NCI-H1694 treated with DMSO at 0.1 percent for 48 hours (cell line): ENCODE results near the gene PROM2.
"Not testable (repeated sequence)": the region's sequence is repeated elsewhere in the genome, so short reads cannot be mapped to it uniquely, and the experiment has no call there.

Source experiments
- DNase-seq: peaks from one replicate; lab custom pipeline; 2025; lab: John Stamatoyannopoulos, UW

The PROM2 gene, protein sequence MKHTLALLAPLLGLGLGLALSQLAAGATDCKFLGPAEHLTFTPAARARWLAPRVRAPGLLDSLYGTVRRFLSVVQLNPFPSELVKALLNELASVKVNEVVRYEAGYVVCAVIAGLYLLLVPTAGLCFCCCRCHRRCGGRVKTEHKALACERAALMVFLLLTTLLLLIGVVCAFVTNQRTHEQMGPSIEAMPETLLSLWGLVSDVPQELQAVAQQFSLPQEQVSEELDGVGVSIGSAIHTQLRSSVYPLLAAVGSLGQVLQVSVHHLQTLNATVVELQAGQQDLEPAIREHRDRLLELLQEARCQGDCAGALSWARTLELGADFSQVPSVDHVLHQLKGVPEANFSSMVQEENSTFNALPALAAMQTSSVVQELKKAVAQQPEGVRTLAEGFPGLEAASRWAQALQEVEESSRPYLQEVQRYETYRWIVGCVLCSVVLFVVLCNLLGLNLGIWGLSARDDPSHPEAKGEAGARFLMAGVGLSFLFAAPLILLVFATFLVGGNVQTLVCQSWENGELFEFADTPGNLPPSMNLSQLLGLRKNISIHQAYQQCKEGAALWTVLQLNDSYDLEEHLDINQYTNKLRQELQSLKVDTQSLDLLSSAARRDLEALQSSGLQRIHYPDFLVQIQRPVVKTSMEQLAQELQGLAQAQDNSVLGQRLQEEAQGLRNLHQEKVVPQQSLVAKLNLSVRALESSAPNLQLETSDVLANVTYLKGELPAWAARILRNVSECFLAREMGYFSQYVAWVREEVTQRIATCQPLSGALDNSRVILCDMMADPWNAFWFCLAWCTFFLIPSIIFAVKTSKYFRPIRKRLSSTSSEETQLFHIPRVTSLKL

DNA sequence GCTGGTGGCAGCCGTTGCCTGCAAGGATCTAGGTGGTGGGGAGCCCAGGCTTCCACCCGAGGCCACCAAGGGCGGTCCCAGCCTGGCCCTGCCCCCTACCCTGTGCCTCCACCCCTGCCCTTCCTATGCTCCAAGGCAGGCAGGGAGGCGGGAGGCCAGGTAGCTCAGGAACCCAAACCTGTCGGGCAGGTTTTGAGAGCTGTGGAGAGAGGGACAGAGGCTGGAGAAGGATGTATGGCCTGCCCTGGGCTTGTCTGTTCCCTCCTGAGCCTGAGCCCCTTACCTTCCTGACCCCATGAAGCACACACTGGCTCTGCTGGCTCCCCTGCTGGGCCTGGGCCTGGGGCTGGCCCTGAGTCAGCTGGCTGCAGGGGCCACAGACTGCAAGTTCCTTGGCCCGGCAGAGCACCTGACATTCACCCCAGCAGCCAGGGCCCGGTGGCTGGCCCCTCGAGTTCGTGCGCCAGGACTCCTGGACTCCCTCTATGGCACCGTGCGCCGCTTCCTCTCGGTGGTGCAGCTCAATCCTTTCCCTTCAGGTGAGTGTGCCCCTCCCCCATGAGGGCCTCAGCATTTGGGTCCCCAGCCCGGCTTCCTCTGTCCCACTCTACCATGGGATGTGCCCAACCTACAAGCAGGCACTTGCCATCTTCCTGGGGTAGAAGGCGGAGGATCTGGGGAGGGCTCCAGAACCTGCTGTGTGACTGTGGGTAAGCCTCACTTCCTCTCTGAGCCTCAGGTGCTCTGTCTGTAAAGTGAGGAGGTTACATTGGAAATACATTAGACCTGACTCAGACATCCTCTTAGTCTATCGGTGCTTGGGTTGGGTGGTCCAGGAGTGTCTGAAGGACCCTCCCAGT lies at the start of gene PROM2:
Gene PROM2, plus strand, starts transcription at position 159 of the 860 bp plus-strand sequence. Its CDS starts 137 bp downstream, at position 296.
- DNase-seq, result no peak

DNA sequence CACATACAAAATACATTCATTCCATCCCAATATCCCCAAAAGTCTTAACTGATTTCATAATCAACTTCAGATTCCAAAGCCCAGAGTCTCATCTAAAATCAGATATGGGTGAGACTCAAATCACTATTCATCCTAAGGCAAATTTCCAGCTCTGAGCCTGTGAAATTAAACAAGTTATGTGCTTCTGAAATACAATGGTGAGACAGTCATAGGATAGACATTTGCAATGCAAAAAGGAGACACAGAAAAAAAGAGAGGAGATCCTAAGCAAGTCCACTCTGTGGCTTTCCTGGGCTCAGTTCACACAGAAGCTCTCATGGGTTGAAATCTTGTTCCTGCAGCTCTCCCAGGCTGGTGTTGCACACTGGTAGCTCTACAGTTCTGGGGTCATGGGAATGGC lies 48.6 kb upstream of the PROM2 start:
- no peak for DNase-seq

DNA sequence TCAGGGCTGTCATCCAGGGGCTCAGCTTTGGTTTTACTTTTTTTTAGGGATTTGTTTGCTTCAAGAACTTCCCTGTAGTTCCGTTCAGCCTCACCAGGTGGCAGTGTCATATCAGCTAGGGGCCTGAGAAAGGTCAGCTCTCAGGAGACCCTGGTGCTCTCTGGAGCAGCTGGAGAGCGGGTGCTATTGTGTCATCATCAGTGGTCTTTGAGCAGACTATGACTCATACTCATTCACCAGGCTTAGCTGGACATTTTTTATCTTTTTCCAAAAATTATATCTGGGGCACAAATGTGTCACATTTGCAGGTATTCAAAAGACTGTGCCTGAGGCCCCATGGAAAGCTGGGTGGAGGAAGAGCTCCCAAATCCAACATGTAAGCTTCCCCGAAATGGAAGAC lies 42.5 kb upstream of the PROM2 start:
- DNase-seq, result peak; percentile 58

DNA sequence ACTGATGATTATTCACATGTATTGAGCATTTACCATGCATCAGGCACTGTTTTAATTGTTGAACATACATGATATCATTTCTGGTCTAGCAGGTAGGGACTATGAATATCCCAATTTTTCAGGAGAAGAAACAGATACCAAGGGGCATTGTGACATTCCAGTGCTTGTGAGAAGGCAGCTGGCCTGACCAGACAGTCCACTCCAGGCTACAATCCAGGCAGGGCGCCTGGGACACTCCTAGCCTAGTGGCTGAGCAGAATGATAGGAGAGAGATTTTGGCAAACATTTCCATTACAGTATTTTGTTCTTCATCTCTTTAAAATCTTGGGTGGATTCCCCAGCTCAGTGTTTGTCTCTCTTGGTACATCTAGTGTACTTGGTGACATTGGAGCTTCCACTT lies 42.0 kb upstream of the PROM2 start:
- no peak for DNase-seq

DNA sequence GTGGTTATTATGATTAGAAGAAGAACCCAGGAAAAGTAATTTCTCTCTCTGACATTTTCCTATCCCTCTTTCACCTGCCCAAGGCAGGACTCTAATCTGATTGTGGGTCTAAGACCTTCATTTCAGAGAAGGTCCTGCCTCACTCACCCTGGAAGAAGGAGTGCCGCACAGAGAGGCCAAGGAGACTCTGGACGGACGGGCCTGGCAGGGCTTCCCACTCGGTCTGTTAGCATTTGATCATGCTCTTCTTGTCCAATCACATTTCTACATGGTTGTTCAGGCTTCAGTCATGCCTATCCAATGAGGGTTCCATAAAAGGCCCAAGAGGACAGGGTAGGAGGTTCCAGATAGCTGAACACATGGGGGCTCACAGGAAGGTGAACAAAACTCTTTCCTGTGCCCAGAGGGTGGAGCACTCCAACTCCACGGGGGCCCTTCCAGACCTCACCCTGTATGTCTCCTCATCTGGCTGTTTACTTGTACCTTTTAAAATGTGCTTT lies 39.9 kb upstream of the PROM2 start:
- DNase-seq, result no peak

DNA sequence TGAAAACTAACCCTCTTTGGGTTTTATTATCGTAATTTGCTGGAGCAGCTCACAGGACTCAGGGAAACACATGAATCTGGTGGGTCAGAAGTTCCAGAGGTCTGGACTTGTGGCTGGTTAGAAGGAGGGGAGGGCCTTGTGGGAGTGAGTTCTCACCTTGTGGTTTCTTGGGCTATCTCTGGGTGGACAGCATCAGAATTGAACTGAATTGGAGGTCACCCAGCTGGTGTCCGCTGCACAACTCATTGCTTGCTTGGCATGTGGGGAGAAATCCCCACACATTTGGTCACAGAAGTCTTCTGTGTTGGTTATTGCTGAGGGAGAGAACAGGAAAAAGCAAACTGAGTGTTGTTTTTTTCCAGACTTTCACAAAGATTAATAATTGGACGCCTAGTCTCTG lies 39.4 kb upstream of the PROM2 start:
- DNase-seq, result no peak

DNA sequence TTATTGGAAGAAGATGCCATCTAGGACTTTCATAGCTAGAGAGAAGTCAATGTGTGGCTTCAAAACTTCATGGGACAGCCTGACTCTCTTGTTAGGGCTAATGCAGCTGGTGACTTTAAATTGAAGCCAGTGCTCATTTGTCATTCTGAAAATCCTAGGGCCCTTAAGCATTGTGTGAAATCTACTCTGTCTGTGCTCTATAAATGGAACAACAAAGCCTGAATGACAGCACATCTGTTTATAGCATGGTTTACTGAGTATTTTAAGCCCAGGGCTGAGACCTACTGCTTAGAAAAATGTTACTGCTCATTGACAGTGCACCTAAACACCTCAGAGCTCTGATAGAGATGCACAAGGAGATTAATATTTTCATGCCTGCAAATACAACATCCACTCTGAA lies 36.1 kb upstream of the PROM2 start:
- DNase-seq, result no peak

DNA sequence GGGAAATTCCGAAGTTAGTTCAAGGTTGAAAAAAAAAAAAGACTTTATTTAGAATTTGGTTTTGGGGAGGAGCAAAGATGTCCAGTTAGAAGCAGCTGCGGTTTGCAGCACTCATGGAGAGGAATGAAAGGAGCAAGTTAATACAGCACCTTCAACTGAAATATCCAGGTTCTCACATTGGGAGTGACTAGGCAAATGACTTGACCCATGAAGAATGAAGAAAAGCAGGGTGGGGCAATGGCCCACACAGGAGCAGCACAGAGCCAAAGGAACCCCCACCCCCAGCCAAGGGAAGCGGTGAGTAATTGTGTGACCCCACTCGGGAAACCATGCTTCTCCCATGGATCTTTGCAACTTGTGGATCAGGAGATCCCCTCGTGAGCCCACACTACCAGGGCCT lies 34.2 kb upstream of the PROM2 start:
- no peak for DNase-seq

DNA sequence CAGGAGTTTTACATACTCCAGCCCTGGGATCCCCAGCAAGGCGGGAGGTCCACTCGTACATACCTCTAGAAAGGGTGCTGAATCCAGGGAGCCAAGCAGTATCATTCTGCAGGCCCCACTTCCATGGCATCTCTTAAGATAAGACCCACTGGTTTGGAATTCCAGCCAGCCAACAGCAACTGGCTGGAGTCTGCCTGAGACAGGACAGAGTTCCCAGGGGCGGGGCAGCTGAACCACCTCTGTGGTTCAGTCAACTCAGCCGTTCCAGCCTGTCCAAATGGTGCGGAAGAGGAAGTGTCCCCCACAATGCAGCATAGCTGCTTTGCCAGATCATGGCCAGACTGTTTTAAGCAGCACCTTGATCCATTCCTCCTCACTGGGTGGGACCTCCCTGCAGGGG lies 33.7 kb upstream of the PROM2 start:
- no peak for DNase-seq

DNA sequence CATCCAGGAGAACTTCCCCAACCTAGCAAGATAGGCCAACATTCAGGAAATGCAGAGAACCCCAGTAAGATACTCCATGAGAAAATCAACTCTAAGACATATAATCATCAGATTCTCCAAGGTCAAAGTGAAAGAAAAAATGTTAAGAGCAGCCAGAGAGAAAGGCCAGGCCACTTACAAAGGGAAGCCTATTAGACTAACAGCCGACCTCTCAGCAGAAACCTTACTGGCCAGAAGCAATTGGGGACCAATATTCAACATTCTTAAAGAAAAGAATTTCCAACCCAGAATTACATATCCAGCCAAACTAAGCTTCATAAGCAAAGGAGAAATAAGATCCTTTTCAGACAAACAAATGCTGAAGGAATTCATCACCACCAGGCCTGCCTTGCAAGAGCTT lies 32.2 kb upstream of the PROM2 start:
- not testable (repeated sequence) for DNase-seq

DNA sequence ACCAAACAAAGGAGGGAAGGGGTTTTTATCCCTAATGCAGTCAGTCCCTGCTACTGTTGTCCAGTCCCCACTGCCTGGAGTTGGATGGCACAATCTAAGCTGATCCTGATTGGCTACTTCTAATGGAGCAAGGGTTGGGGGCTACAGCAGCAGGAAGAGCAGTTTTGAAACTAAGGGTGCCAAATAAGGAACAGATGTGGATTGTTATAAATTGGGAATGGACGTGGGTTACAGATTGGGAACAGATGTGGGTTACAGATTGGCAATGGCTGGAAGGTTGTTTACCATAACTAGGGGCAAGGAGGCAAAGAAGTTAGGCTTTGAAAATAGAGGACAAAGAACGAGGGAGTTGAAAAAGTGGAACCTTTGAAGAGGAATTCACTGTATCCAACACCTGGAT lies 16.0 kb upstream of the PROM2 start:
- no peak for DNase-seq

DNA sequence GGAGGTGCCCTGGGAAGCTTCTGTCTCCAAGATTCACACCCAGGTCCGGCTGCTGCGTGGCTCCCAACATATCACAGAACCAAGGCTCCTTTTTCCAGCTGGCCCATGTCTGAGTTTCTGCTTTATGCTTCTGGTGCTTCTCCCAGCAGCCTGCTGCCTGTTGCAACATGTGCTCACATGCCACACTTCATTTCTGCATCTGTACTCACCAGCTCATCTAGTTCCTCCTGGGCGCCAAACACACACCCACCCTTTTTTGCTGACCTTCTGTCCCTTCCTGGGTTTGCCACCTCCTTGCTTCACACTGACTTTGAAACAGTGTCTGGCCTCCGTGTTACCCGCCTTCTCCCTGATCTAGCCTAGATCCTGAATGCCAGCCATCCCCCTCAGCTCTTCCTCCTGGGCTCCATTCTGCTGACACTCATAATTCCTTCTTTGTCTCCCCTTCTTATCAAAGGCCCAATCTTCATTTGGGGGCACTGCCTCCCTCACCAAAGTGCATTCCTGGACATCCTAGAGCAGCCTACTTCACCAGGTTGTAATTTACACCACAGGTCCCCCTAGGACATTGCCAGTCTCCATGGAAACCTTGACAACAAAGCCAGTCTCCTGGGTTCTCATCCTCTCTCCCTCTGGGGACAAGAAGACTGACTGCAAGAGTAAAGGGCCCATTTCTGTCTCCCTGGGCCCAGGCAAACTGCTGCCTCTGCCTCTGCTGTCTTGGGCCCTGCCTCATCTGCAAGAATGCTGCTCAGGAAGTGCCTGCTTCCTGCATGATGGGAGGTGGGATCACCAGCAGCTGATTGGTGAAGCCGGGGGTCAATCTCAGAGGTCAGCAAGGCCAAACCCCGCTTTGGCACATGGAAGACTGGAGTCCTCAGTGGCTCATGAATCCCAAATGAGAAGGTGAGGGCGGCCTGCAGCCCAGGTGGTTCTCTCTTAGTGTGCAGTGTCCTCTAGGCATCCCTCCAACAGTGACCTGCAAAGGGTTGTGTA lies 13.9 kb upstream of the PROM2 start:
- no peak for DNase-seq

DNA sequence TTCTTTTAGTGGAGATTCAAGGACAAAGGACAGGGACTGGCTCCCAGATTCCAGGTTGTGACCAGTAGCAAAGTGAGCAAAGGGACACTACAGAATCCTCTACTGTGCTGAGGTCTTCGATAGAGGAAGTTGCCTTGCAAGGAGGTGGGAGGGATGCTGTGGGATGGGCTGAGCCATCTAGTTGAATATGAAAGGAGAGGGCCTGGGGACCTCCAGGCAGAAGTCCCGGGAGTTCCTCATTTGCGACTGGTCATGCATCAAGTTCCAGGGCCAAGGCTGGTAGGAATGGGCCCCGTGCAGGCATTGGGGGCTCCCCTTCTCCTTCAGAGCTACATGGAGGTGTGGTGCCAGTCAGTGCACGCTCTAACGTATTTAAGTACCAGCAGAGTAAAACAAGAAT lies 12.6 kb upstream of the PROM2 start:
- DNase-seq, result no peak

DNA sequence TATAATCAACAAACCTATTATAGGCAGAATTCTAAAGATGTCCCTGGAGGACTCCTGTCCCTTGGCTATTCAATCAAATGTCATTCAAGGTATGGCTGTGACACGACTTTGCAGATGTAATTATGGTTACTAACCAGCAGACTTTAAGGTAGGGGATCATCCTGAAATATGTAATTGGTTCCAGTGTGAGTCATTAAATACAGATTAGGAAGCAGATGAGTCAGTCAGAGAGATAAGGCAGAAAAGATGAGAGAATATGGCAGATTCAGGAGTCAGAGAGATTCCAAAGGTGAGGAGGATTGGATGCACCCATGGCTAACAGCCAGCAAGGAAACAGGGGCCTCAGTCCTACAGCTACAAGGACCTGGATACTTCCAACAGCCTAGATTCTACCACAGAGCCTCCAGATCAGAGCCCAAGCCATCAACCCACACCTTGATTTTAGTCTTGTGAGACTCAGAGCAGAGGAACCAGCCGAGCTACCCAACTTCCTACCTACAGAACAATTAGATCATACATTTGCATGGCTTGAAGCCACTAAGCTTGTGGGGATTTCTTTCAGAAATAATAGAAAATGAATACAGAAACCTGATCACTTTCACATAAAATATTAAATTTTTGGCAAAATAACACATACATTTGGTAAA lies 11.2 kb upstream of the PROM2 start:
- no peak for DNase-seq

DNA sequence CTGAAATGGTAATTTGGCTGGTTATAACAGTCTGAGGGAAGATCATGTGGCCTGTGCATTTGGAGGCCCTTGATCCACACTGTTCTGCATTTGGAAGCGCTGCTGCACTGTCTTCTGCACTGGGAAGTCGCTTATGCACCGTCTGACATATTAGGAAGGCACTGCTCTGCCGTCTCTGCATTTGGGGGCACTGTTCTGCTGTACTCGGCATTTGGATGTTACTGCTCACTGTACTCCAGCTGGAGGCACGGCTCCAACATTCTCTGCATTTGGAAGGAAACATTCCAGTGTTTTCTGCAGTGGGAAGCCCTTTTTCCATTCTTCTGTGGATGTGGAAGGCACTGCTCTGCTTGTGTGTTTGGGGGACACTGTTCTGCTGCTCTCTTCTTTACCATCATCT lies 9.6 kb upstream of the PROM2 start:
- peak; percentile 71 for DNase-seq

DNA sequence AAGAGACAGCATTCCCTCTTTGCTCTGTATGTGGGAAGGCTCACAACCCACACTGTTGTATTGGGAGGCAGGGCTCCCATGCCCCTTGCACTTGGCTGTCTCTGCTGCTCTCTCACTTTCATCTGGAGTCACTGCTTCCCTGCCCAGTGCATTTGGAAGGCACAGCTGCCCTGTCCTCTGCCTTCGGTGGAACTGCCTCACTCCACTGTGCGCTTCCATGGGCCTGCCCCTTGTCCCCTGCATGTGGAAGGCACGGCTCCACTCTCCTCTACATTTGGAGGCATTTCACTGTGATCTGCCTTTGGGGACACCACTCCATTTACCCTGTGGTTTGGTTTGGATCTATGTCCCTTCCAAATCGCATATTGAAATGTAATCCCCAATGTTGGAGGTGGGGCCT lies 9.1 kb upstream of the PROM2 start:
- no peak for DNase-seq

DNA sequence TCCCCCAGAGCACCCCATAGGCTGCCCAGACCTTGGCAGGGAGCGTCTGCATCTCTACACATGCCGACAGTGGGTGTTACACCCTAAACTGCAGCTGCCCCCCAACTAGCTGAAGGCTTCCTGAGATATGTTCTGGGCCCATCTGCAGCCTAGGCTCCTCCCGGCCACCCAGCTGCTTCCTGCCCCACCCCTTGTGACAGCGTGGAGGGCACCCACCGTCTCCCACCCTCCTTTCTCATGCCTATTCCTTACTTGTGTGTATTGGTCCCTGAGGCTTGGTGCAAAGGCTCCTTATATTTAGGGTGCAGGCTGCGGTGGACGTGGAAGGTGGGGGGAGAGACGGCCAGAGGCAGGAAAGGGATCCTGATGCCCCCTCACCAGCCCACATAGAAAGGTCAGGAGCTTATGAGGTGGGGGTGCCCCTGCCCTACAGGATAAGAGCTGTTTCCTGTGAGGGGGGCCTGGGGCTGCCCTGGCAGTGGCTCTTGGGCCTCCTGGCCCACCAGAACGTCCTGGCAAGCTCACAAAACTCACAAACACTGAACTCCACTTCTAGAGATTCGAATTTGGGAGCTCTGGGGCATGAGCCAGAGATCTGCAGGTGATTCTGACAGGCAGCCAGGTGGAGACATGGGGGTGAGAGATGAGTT lies 7.3 kb upstream of the PROM2 start:
- DNase-seq, result no peak

DNA sequence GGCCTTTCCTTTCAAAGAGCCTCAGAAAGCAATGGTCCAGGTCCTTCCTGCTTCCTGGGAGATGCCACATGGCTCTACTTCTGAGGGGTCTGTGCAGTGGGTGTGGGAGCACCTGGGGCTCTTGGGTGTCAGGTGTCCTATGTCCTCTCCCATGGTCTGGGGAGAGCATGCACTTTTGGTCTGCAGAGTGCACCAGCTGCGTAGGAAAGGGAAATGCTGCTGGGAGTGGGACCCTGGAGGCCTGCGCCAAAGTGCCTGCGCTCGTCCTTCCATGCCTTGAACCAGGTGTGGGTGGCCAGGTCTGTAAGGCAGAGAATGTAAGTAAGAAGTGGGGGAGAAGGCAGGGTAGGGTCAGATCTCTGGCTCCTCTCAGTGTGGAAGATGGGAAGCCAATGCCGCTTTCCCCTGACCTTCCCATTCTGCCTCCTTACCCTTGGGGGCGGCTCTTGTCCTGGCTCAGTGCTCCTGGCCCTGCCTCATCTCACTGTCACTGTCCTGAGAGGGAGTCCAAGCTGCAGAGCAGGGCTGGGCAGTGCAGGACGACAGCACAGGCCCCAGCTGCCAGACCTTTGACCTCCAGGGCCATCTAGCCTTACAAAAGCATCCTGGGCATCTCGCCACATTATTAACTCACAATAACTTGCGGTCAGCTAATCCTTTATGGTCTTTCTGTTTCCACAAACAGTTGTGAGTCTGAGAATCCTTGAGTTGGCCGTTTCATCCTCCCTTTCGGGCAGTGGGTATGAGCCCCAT lies 6.6 kb upstream of the PROM2 start:
- no peak for DNase-seq
